Spleen (tissue), 11 donors: ENCODE results near the gene PIK3C2G. TPM values are rescaled to one million over a fixed set of nuclear protein-coding genes. Genes with fewer than 3 reads are reported as not detected.

Experiments
- DNase-seq: peaks from one replicate; pipeline ENCODE4 v3.0.0-alpha.2; 2020
- H3K27ac ChIP-seq, 8 donors: fragments of 200-600 bp; sonication (generic) in 7 of 8; 1 replicate in 4 of 8; 2 replicates in 4 of 8; pipeline versions ENCODE4 v1.5.0 to v1.8.0; 2016 to 2021; ENCODE audit warnings: inconsistent platforms in 4 of 8, mild to moderate bottlenecking in 4 of 8, moderate library complexity in 1 of 8
- H3K27me3 ChIP-seq, 7 donors: fragments of 200-600 bp; sonication (generic) in 6 of 7; replicated peaks in 1 of 7; 1 replicate in 4 of 7; 2 replicates in 3 of 7; pipeline versions ENCODE4 v1.5.0 to v1.8.0; 2016 to 2021; ENCODE audit warnings: inconsistent platforms in 3 of 7, mild to moderate bottlenecking in 1 of 7
- H3K36me3 ChIP-seq, 6 donors: fragments of 200-600 bp; sonication (generic) in 5 of 6; 1 replicate in 4 of 6; 2 replicates in 2 of 6; pipeline versions ENCODE4 v1.5.0 to v1.8.0; 2016 to 2021; ENCODE audit warnings: inconsistent platforms in 2 of 6
- H3K4me1 ChIP-seq, 6 donors: fragments of 200-600 bp; sonication (generic) in 5 of 6; 1 replicate in 3 of 6; 2 replicates in 3 of 6; pipeline versions ENCODE4 v1.5.0 to v1.8.0; 2016 to 2021; ENCODE audit warnings: inconsistent platforms in 3 of 6
- H3K4me3 ChIP-seq, 8 donors: fragments of 200-600 bp; sonication (generic) in 7 of 8; 1 replicate in 4 of 8; 2 replicates in 4 of 8; pipeline versions ENCODE4 v1.5.0 to v1.8.0; 2016 to 2021; ENCODE audit warnings: inconsistent platforms in 4 of 8, mild to moderate bottlenecking in 4 of 8, moderate library complexity in 2 of 8
- H3K9me3 ChIP-seq, 8 donors: fragments of 200-600 bp; sonication (generic) in 7 of 8; 1 replicate in 4 of 8; 2 replicates in 4 of 8; pipeline versions ENCODE4 v1.5.0 to v1.8.0; 2016 to 2021; ENCODE audit warnings: inconsistent platforms in 4 of 8
- CTCF ChIP-seq, 11 experiments: fragments of 200-600 bp in 7 of 11; fragments of 450-650 bp in 4 of 11; sonication (generic) in 4 of 11; IDR thresholded peaks in 8 of 11; conservative IDR thresholded peaks in 3 of 11; 1 replicate in 7 of 11; 2 replicates in 4 of 11; pipeline versions ENCODE4 v1.4.0 to v1.8.0; 2016 to 2021; ENCODE audit warnings: antibody characterized with exemption in 11 of 11, inconsistent platforms in 4 of 11, mild to moderate bottlenecking in 1 of 11
- POLR2A ChIP-seq, 3 donors: fragments of 450-650 bp; IDR thresholded peaks; one replicate each; pipeline ENCODE4 v1.5.1; 2017; ENCODE audit warnings: antibody characterized with exemption in 3 of 3, mild to moderate bottlenecking in 1 of 3
- POLR2AphosphoS5 ChIP-seq, 3 donors: sonication (generic); formaldehyde crosslinking; IDR thresholded peaks; one replicate each; pipeline ENCODE4 v1.5.1; 2017; ENCODE audit warnings: antibody characterized with exemption in 3 of 3
- WGBS, 5 donors: extraction: QIAGEN DNeasy Blood & Tissue Kit in 3 of 5; methylation state at CpG; one replicate each; pipeline versions ENCODE4 v1.1.5 to v1.1.7; 2013 to 2018; 5-methylcytosine and 5-hydroxymethylcytosine counted together
- intact Hi-C: fragments of 100-400 bp; cut with DNase I; formaldehyde crosslinking; loops from one replicate; pipeline ENCODE4 v1.15.0; 2023; ENCODE audit warnings: low total_unique reads
- polyA plus RNA-seq, 3 donors: library from polyadenylated mRNA; stranded (reverse); fragments of 200-250 nt; gene quantifications; one replicate each; pipeline ENCODE4 v1.2.1, GENCODE V29; 2013
- total RNA-seq, 7 donors: library from RNA; depleted of rRNA in 3 of 7; stranded (reverse); fragments of >200 nt in 3 of 7; fragmentation: NEBNext Ultra II Directional in 4 of 7; extraction: Animal tissue kit (Norgen Biotek cat#: 25700) in 4 of 7; gene quantifications; one replicate each; pipeline versions ENCODE4 v1.1.0 to v1.2.1, GENCODE V29; 2016 to 2021
- donor health status: healthy with polysubstance abuse.
- donor health status: DM: no; HTN: no; CAD: no; lungs with moderate emphysema.
- donor health status: DM: no; HTN: no; CAD: no.
- donor health status: Bipolar disorder and iron deficiency.
- donor health status: healthy.
- donor health status: DM: no; HTN: no; CAD: no.
- donor health status: DM: yes; HTN: yes; CAD: no.

PIK3C2G gene
- total and polyA plus RNA-seq, 10 donors = not detected

- no peak overlapping the region for H3K27ac ChIP-seq
- intact Hi-C loops = no loop called here
- no peak for DNase-seq
- no peaks in the 10 kb centered on the region for H3K9me3 ChIP-seq
- H3K36me3 ChIP-seq = no peaks in the 10 kb centered on the region
- TF ChIP-seq POLR2AphosphoS5 (IDR thresholded peaks at IDR 0.05) = no peak
- no peak for TF ChIP-seq POLR2A (IDR thresholded peaks at IDR 0.05)
- WGBS, 5 donors = 75 to 100% (median 89%) methylated on average over 1 of the region's 1 CpG
- H3K4me1 ChIP-seq = no peaks in the 10 kb centered on the region
- no peaks in the 10 kb centered on the region for H3K27me3 ChIP-seq
- no peak overlapping the region for H3K4me3 ChIP-seq
These were observed 168.0 kb downstream of the PIK3C2G start for GRCh38 chr12:18429366-18429765.

GRCh38 chr12:18430425-18431048, 169.2 kb downstream of the PIK3C2G start:
- H3K4me3 ChIP-seq = no peak overlapping the region
- WGBS, 5 donors = 21 to 34% (median 24%) methylated on average over 3 of the region's 3 CpGs
- no peaks in the 10 kb centered on the region for H3K36me3 ChIP-seq
- DNase-seq = no peak
- no peaks in the 10 kb centered on the region for H3K27me3 ChIP-seq
- H3K9me3 ChIP-seq = no peaks in the 10 kb centered on the region
- intact Hi-C loops = no loop called here
- H3K27ac ChIP-seq = no peak overlapping the region
- H3K4me1 ChIP-seq = no peaks in the 10 kb centered on the region
- TF ChIP-seq POLR2A (IDR thresholded peaks at IDR 0.05) (no peak), POLR2AphosphoS5 (IDR thresholded peaks at IDR 0.05) (no peak), CTCF (IDR thresholded peaks at IDR 0.05 in 8 of 11, conservative IDR thresholded peaks at IDR 0.05 in 3 of 11) (peak in 6 of 11 experiments; percentile 19 to 47 (median 32))

DNA sequence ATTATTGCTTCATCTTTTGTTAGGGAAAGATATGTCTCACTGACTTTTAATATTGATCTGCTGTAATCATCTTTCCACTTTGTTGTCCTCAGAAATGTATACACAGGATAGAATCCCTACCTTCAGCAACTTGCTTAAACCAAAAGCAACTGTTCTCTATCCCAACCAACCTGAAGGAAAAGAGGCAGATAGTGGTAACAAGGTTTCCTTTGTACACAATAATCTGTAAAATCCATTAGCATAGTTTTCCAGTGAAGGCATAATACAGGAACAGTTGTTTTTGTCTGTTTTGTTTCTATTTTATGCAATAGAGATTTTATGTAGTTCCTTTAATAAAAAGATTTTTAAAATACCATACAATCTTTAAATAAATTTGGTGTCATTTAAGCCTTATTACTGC, 170.5 kb downstream of the PIK3C2G start:
- no peaks in the 10 kb centered on the region for H3K36me3 ChIP-seq
- H3K4me1 ChIP-seq = no peaks in the 10 kb centered on the region
- H3K27ac ChIP-seq = no peak overlapping the region
- intact Hi-C loops = no loop called here
- H3K27me3 ChIP-seq = no peaks in the 10 kb centered on the region
- no peak for DNase-seq
- no peak for TF ChIP-seq POLR2A (IDR thresholded peaks at IDR 0.05)
- TF ChIP-seq POLR2AphosphoS5 (IDR thresholded peaks at IDR 0.05) = no peak
- TF ChIP-seq CTCF (IDR thresholded peaks at IDR 0.05 in 8 of 11, conservative IDR thresholded peaks at IDR 0.05 in 3 of 11) = no peak
- no peak overlapping the region for H3K4me3 ChIP-seq
- no peaks in the 10 kb centered on the region for H3K9me3 ChIP-seq

DNA sequence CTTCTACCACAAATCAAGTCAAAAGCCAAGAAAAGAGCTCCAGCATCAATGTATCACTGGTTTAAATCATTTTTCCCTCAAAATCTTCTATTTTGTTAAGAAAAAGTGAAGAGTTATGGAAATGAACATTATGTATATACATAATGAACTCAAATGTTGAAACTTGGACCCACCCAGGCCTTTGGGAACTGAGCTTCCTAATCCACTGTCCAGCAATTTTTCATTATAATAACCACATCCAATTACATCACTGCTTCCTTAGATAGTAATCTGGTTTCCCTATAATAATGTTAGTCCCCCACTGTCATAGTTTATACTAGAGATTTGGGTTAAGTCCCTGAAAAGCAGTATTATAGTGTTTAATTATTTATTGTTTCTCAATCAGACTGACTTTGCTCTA, 170.9 kb downstream of the PIK3C2G start:
- TF ChIP-seq POLR2A (IDR thresholded peaks at IDR 0.05) (no peak), POLR2AphosphoS5 (IDR thresholded peaks at IDR 0.05) (no peak), CTCF (IDR thresholded peaks at IDR 0.05 in 8 of 11, conservative IDR thresholded peaks at IDR 0.05 in 3 of 11) (no peak)
- H3K36me3 ChIP-seq = no peaks in the 10 kb centered on the region
- no peak overlapping the region for H3K27ac ChIP-seq
- H3K4me1 ChIP-seq = no peaks in the 10 kb centered on the region
- H3K4me3 ChIP-seq = no peak overlapping the region
- no peaks in the 10 kb centered on the region for H3K9me3 ChIP-seq
- intact Hi-C loops = no loop called here
- DNase-seq = no peak
- no peaks in the 10 kb centered on the region for H3K27me3 ChIP-seq

DNA sequence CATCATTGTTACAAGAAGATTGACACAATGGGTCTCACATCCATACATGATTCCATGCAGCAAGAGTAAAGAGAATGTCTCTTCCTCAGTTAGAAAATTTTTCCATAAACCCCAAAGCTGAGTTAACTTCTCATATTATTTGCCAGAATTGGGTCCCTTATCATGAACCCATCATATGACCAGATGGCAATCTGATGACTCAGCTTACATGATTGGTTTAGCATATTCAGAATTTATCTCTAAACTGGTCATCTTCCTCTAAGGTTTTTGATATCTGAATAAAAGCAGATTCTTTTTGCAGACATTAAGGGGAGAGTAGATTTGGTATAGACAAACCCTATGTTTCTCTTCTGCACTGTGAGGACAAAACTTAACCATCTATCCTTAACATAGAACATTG, 174.9 kb downstream of the PIK3C2G start:
- Histone ChIP-seq H3K27ac (no peak overlapping the region), H3K9me3 (no peaks in the 10 kb centered on the region), H3K27me3 (no peaks in the 10 kb centered on the region), H3K36me3 (no peaks in the 10 kb centered on the region), H3K4me3 (no peak overlapping the region), H3K4me1 (no peaks in the 10 kb centered on the region)
- TF ChIP-seq CTCF (IDR thresholded peaks at IDR 0.05 in 8 of 11, conservative IDR thresholded peaks at IDR 0.05 in 3 of 11) (no peak), POLR2A (IDR thresholded peaks at IDR 0.05) (no peak), POLR2AphosphoS5 (IDR thresholded peaks at IDR 0.05) (no peak)
- DNase-seq = no peak
- intact Hi-C loops = no loop called here
